NT2/D1 (cell line): Measurements from ENCODE around the gene DEFB108B.
"Not testable (repeated sequence)": the region's sequence is repeated elsewhere in the genome, so short reads cannot be mapped to it uniquely, and the experiment has no call there.

Experiments used
- SUZ12 ChIP-seq: IDR thresholded peaks from 2 replicates; pipeline ENCODE4 v1.6.1; 2011; ENCODE audit not compliant: insufficient read length, insufficient read depth; ENCODE audit errors: extremely low read depth
- ZNF274 ChIP-seq: IDR thresholded peaks from 2 replicates; pipeline ENCODE4 v1.6.1; 2011; ENCODE audit warnings: mild to moderate bottlenecking, low read depth, low read length

DNA sequence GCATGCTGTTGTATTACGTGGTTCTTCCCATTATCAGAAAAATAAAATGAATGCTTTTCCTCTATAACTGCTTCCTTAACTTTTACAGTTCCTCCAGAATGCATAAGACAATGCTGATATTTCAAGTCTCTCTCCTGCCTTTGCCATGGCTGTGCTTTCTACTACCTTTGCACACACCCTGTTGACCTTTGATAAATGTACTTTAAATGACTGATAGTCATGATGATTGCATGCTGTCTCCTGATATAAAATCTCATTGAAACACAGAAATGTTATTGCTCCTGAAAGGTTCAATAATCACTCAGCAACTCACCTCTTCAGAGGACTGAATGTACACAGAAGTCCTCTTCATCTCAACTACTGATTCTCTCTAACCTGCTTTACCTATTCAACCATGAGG is 45.1 kb downstream of the DEFB108B start, which contains the start of gene DEFB131B:
- not testable (repeated sequence) for TF ChIP-seq ZNF274, SUZ12
